NB4 (cell line): ENCODE results near the gene NDRG3.

Experiments used
- DNase-seq: peaks from one replicate; pipeline ENCODE4 v3.0.0; 2010; ENCODE audit warnings: low read depth
- H3K4me3 ChIP-seq: one replicate; pipeline ENCODE4 v1.5.1; 2011; ENCODE audit warnings: mild to moderate bottlenecking, low read depth, low read length, moderate library complexity
- CTCF ChIP-seq: IDR thresholded peaks from one replicate; pipeline ENCODE4 v1.5.1; 2012; ENCODE audit warnings: low read depth, low read length
- MAX ChIP-seq: IDR thresholded peaks from 2 replicates; pipeline ENCODE4 v1.6.1; 2011; ENCODE audit warnings: low read depth, low read length
- MYC ChIP-seq: IDR thresholded peaks from 2 replicates; pipeline ENCODE4 v1.6.1; 2011; ENCODE audit warnings: low read depth, low read length
- POLR2A ChIP-seq: IDR thresholded peaks from 2 replicates; pipeline ENCODE4 v1.6.1; 2011; ENCODE audit warnings: mild to moderate bottlenecking; ENCODE audit not compliant: insufficient read length; ENCODE audit errors: extremely low read depth

The NDRG3 gene

GRCh38 chr20:36634342-36634741, 111.5 kb downstream of the NDRG3 start:
- DNase-seq = no peak
- no peak for TF ChIP-seq POLR2A
- no peak for TF ChIP-seq MAX
- TF ChIP-seq CTCF = no peak
- TF ChIP-seq MYC = no peak
- no peak overlapping the region for H3K4me3 ChIP-seq

GRCh38 chr20:36633285-36633772, 112.6 kb downstream of the NDRG3 start:
- peak; percentile 68 for DNase-seq
- TF ChIP-seq POLR2A = no peak
- no peak for TF ChIP-seq CTCF
- peak; percentile 80 for TF ChIP-seq MAX
- 0 out of 2 replicates have a peak, but pooled peaks have one; percentile 27 for TF ChIP-seq MYC
- H3K4me3 ChIP-seq = no peak overlapping the region

- TF ChIP-seq POLR2A = no peak
- TF ChIP-seq MAX = no peak
- TF ChIP-seq MYC = no peak
- no peak for TF ChIP-seq CTCF
- DNase-seq = peak; percentile 46
- no peak overlapping the region for H3K4me3 ChIP-seq
These were observed 113.2 kb downstream of the NDRG3 start for GRCh38 chr20:36632487-36633284.

GRCh38 chr20:36632147-36632486, 113.8 kb downstream of the NDRG3 start:
- DNase-seq = no peak
- no peak for TF ChIP-seq CTCF
- TF ChIP-seq MYC = no peak
- no peak for TF ChIP-seq MAX
- TF ChIP-seq POLR2A = no peak
- H3K4me3 ChIP-seq = no peak overlapping the region

GRCh38 chr20:36631646-36632045, 114.2 kb downstream of the NDRG3 start:
- TF ChIP-seq MAX (no peak), POLR2A (no peak), MYC (no peak), CTCF (no peak)
- peak; percentile 38 for DNase-seq
- no peak overlapping the region for H3K4me3 ChIP-seq
